HepG2 (cell line): ENCODE data around the gene NEK9.

Experiments
- AFF4 ChIP-seq: sonication (generic); formaldehyde crosslinking; IDR thresholded peaks from 2 replicates; pipeline ENCODE4 v1.4.0; 2020; ENCODE audit warnings: missing genetic modification reagents
- BRF2 ChIP-seq: sonication (generic); formaldehyde crosslinking; IDR thresholded peaks from 2 replicates; pipeline ENCODE4 v1.8.1; 2022; ENCODE audit warnings: mild to moderate bottlenecking, missing genetic modification reagents
- CTCF ChIP-seq: sonication (generic); formaldehyde crosslinking; IDR thresholded peaks from 2 replicates; pipeline ENCODE4 v1.5.0; 2020; ENCODE audit warnings: mild to moderate bottlenecking, missing genetic modification reagents, moderate library complexity
- FOXO4 ChIP-seq: sonication (generic); formaldehyde crosslinking; conservative IDR thresholded peaks from 2 replicates; pipeline ENCODE4 v1.8.1; 2023; ENCODE audit warnings: missing genetic modification reagents
- MAX ChIP-seq: IDR thresholded peaks from 2 replicates; pipeline ENCODE4 v1.6.1; 2012; ENCODE audit warnings: inconsistent platforms
- MXI1 ChIP-seq: IDR thresholded peaks from 3 replicates; pipeline ENCODE4 v1.6.1; 2012; ENCODE audit warnings: low read depth, low read length, inconsistent platforms, borderline replicate concordance
- NFAT5 ChIP-seq: sonication (generic); formaldehyde crosslinking; IDR thresholded peaks from 2 replicates; pipeline ENCODE4 v1.4.0; 2020; ENCODE audit warnings: missing genetic modification reagents
- NFE2L1 ChIP-seq: sonication (generic); formaldehyde crosslinking; IDR thresholded peaks from 2 replicates; pipeline ENCODE4 v1.4.0; 2020; ENCODE audit warnings: missing genetic modification reagents, mild to moderate bottlenecking, borderline replicate concordance
- NFYB ChIP-seq: sonication (generic); formaldehyde crosslinking; IDR thresholded peaks from 2 replicates; pipeline ENCODE4 v1.4.0; 2020; ENCODE audit warnings: missing genetic modification reagents
- REST ChIP-seq, 2 experiments: IDR thresholded peaks; 2 replicates each; pipeline ENCODE4 v1.6.1; 2011 to 2012; ENCODE audit warnings: low read length in 2 of 2, borderline replicate concordance in 1 of 2, low read depth in 1 of 2, mild to moderate bottlenecking in 1 of 2, moderate library complexity in 1 of 2
- TOE1 ChIP-seq: sonication (generic); formaldehyde crosslinking; IDR thresholded peaks from 2 replicates; pipeline ENCODE4 v1.4.0; 2020; ENCODE audit warnings: mild to moderate bottlenecking, missing genetic modification reagents
- ZBTB1 ChIP-seq: sonication (generic); formaldehyde crosslinking; IDR thresholded peaks from 2 replicates; pipeline ENCODE4 v1.4.0; 2020; ENCODE audit warnings: missing genetic modification reagents, borderline replicate concordance
- ZNF616 ChIP-seq: sonication (generic); formaldehyde crosslinking; IDR thresholded peaks from 2 replicates; pipeline ENCODE4 v1.5.0; 2020; ENCODE audit warnings: low read depth, mild to moderate bottlenecking, missing genetic modification reagents
- ZNF784 ChIP-seq: sonication (generic); formaldehyde crosslinking; IDR thresholded peaks from 2 replicates; pipeline ENCODE4 v1.5.1; 2020; ENCODE audit warnings: missing genetic modification reagents, mild to moderate bottlenecking, borderline replicate concordance

- TF ChIP-seq REST (IDR thresholded peaks at IDR 0.05; ENCODE audit: borderline replicate concordance in 1 of 2, low read depth in 1 of 2, low read length in 2 of 2) (no peak), MXI1 (no peak), MAX (no peak), TOE1 (no peak), CTCF (CRISPR knock-in tag) (no peak), BRF2 (CRISPR knock-in tag) (no peak), ZBTB1 (CRISPR knock-in tag) (no peak), ZNF784 (CRISPR knock-in tag) (no peak), NFYB (CRISPR knock-in tag) (no peak), NFAT5 (CRISPR knock-in tag) (no peak), AFF4 (CRISPR knock-in tag) (no peak), FOXO4 (no peak), ZNF616 (CRISPR knock-in tag) (no peak), NFE2L1 (no peak)
These were observed 6.1 kb downstream of the NEK9 start for GRCh38 chr14:75120541-75121291.
